HepG2 (cell line): ENCODE data around the gene UBC. TPM values are rescaled to one million over a fixed set of nuclear protein-coding genes. Genes with fewer than 3 reads are reported as not detected.

Source experiments
- AHR ChIP-seq: IDR thresholded peaks from 2 replicates; pipeline ENCODE4 v1.6.1; 2018; ENCODE audit warnings: missing genetic modification reagents, missing compliant biosample characterization
- GFI1 ChIP-seq: sonication (generic); formaldehyde crosslinking; IDR thresholded peaks from 2 replicates; pipeline ENCODE4 v1.5.0; 2020; ENCODE audit warnings: missing genetic modification reagents, mild to moderate bottlenecking, borderline replicate concordance
- MTA1 ChIP-seq: sonication (generic); formaldehyde crosslinking; IDR thresholded peaks from 2 replicates; pipeline ENCODE4 v1.4.0; 2020; ENCODE audit warnings: missing genetic modification reagents, mild to moderate bottlenecking, borderline replicate concordance
- RBAK ChIP-seq: sonication (generic); formaldehyde crosslinking; IDR thresholded peaks from 2 replicates; pipeline ENCODE4 v1.5.1; 2020; ENCODE audit warnings: mild to moderate bottlenecking, missing genetic modification reagents
- RNF2 ChIP-seq: fragments of 450-650 bp; conservative IDR thresholded peaks from 2 replicates; pipeline ENCODE4 v1.6.1; 2016; ENCODE audit warnings: low read depth
- ZBTB1 ChIP-seq: sonication (generic); formaldehyde crosslinking; IDR thresholded peaks from 2 replicates; pipeline ENCODE4 v1.4.0; 2020; ENCODE audit warnings: missing genetic modification reagents, borderline replicate concordance
- ZFP62 ChIP-seq: sonication (generic); formaldehyde crosslinking; IDR thresholded peaks from 2 replicates; pipeline ENCODE4 v1.4.0; 2020; ENCODE audit warnings: missing genetic modification reagents
- ZMYM4 ChIP-seq: sonication (generic); formaldehyde crosslinking; IDR thresholded peaks from 2 replicates; pipeline ENCODE4 v1.8.1; 2023; ENCODE audit warnings: mild to moderate bottlenecking, missing genetic modification reagents
- ZNF142 ChIP-seq: sonication (generic); formaldehyde crosslinking; IDR thresholded peaks from 2 replicates; pipeline ENCODE4 v1.4.0; 2020; ENCODE audit warnings: missing genetic modification reagents
- ZNF232 ChIP-seq: sonication (generic); formaldehyde crosslinking; IDR thresholded peaks from 2 replicates; pipeline ENCODE4 v1.4.0; 2020; ENCODE audit warnings: missing genetic modification reagents, borderline replicate concordance
- ZNF790 ChIP-seq: sonication (generic); formaldehyde crosslinking; IDR thresholded peaks from 2 replicates; pipeline ENCODE4 v1.8.0; 2022; ENCODE audit warnings: missing genetic modification reagents, mild to moderate bottlenecking, borderline replicate concordance
- polyA plus RNA-seq, 8 experiments: library from polyadenylated mRNA; depleted of rRNA in 3 of 8; stranded (reverse) in 7 of 8; unstranded in 1 of 8; fragments of >200 nt; fragmentation: Illumina TruSeq in 4 of 8; extraction: Trizol in 4 of 8; gene quantifications; 2 replicates each; pipeline versions ENCODE4 v1.2.1 to v1.2.3, GENCODE V29; 2011 to 2016; ENCODE audit warnings: low read depth in 4 of 8, missing spikeins in 1 of 8, mixed read lengths in 1 of 8; ENCODE audit not compliant: insufficient read depth in 1 of 8
- total RNA-seq, 5 experiments: library from RNA; depleted of rRNA; stranded (reverse); fragments of >200 nt; fragmentation: Illumina TruSeq; extraction: Trizol; gene quantifications; 2 replicates each; pipeline ENCODE4 v1.2.3, GENCODE V29; 2016; ENCODE audit warnings: low read depth in 1 of 5
- TF ChIP-seq, protein P1 (sequence below): IDR thresholded peaks from 2 replicates; pipeline ENCODE4 v1.6.1; 2016; ENCODE audit warnings: low read depth, control low read depth
- TF ChIP-seq, protein P2 (sequence below): sonication (generic); formaldehyde crosslinking; IDR thresholded peaks from 2 replicates; pipeline ENCODE4 v1.4.0; 2020; ENCODE audit warnings: missing genetic modification reagents
- TF ChIP-seq, protein P3 (sequence below): sonication (generic); formaldehyde crosslinking; IDR thresholded peaks from 2 replicates; pipeline ENCODE4 v1.9.0; 2021; ENCODE audit warnings: missing genetic modification reagents, mild to moderate bottlenecking, borderline replicate concordance

Gene UBC
- total and polyA plus RNA-seq, 2 of the 13 experiments (the other 11 are each of a cell fraction or from before 2014, with no cell fraction given) = 805 to 1,432 TPM

- TF ChIP-seq ZNF142 (CRISPR knock-in tag) = peak; percentile 68; the same call in 1 of the 2 replicates
- no peak for TF ChIP-seq RNF2
- TF ChIP-seq ZMYM4 (CRISPR knock-in tag) = peak; percentile 35; the same call in 1 of the 2 replicates
- TF ChIP-seq MTA1 (CRISPR knock-in tag) = peak; percentile 65; the same call in 1 of the 2 replicates
- 0 out of 2 replicates have a peak, but pooled peaks have one; percentile 39 for TF ChIP-seq GFI1 (CRISPR knock-in tag)
- TF ChIP-seq ZFP62 (CRISPR knock-in tag) = no peak
- 0 out of 2 replicates have a peak, but pooled peaks have one; percentile 2 for TF ChIP-seq ZNF790 (CRISPR knock-in tag)
- TF ChIP-seq AHR (CRISPR knock-in tag) = no peak; the same call in 1 of the 2 replicates
- TF ChIP-seq ZBTB1 (CRISPR knock-in tag) = no peak
- TF ChIP-seq, protein P1, sequence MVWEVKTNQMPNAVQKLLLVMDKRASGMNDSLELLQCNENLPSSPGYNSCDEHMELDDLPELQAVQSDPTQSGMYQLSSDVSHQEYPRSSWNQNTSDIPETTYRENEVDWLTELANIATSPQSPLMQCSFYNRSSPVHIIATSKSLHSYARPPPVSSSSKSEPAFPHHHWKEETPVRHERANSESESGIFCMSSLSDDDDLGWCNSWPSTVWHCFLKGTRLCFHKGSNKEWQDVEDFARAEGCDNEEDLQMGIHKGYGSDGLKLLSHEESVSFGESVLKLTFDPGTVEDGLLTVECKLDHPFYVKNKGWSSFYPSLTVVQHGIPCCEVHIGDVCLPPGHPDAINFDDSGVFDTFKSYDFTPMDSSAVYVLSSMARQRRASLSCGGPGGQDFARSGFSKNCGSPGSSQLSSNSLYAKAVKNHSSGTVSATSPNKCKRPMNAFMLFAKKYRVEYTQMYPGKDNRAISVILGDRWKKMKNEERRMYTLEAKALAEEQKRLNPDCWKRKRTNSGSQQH (CRISPR knock-in tag) = no peak
- TF ChIP-seq, protein P2, sequence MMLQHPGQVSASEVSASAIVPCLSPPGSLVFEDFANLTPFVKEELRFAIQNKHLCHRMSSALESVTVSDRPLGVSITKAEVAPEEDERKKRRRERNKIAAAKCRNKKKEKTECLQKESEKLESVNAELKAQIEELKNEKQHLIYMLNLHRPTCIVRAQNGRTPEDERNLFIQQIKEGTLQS (CRISPR knock-in tag) = no peak; the same call in 1 of the 2 replicates
- no peak for TF ChIP-seq ZNF232 (CRISPR knock-in tag)
- TF ChIP-seq, protein P3, sequence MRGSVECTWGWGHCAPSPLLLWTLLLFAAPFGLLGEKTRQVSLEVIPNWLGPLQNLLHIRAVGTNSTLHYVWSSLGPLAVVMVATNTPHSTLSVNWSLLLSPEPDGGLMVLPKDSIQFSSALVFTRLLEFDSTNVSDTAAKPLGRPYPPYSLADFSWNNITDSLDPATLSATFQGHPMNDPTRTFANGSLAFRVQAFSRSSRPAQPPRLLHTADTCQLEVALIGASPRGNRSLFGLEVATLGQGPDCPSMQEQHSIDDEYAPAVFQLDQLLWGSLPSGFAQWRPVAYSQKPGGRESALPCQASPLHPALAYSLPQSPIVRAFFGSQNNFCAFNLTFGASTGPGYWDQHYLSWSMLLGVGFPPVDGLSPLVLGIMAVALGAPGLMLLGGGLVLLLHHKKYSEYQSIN (CRISPR knock-in tag) = no peak
- TF ChIP-seq RBAK = no peak
Observed at GRCh38 chr12:124927201-124928094, 13.0 kb upstream of the UBC start (continued).
